Measurements from ENCODE around the gene CHGA.

CHGA gene

DNA sequence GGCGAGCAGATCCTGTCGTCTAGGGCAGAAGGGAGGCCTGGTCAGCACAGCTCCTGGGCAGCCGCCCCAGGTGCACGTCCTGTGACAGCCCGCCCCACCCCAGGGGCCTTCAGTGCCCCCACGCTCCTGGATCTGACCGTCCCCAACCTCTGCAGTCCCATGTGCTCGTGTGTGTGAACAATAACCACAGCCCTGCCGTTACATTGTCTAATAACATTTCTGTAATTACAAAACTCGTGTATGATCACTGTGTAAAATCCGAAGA is 39.8 kb downstream of the CHGA start:
- DNase-seq: no peak

DNA sequence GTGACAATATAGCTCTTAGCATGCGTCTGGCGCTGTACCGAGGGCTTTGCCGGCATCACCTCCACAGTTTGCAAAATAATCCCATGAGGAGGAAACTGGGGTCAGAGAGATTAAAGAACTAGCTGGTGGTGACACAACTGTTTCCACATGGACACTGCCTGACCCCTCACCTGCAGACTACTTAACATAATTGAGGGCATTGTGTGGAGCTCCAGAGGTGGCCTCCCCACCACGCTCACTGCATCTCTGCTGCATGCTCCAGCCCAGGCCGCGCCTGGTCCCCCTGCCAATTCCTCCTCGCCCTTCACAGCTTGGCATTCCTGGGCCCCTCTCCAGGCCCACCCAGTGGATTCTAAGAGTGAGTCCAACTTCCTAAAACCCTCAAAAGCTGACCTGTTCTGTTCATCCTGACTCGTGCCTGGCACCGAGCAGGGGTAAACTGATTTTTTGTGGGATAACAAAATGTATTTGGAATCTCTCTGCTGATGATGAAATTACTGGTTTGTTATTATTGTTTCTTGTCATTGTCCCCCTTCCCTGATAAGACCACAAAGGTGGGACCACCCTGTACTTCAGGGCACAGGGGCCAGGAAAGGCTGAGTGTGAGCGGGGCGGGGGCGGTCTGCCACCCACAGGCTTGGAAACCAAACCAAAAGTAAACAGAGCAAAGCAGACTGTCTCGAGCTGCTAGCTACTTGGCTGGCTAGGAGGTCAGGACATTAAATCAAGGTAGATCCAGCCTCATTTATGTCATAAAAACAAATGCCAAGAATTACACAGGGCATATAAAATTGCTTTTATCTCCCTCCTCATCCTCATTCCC is 40.6 kb downstream of the CHGA start:
- DNase-seq: peak; percentile 53

DNA sequence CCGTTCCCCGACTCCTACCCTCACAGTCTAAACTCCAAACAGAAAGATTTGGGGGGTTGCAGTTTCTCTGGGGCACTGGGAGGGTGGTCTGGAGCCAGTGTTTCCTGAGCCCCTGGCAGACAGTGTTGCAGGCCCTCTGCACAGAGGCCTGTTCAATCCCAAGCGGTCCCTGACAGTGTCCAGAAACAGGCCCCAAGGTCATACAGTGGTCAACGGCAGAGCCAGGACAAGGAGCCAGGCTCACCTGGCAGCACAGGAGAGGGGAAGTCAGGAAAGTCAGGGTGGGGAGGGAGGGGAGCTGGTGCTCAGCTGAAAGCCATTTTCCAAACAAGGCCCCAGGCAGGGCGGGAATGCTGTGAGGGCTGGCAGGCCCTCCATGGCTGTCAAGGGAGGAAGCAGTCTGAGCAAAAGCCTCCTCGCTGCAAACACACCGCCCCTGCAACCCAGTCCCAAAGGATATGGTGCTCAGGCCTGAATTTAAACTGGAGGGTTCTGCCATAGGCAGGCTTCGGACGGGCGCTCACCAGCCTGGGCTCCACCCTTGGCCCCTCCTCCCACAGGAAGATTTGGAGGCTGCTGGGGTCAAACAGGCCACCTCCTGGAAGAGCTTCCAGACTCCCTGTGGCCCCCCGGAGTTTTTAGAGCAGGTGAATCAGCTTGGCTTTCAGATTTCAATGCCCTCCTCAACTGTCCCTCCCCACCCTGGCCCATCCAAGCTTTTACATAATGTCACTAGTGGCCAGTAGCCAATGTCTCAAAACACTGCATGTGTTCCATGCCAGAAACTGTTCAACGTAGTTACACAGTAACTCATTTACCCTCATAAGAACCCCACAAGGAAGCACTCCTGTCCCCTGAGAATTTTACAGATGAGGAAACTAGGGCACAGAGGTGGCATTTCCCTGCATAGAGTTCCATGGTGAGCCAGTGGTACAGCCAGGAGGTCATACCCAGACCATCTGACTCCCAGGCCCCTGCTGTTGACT is 41.5 kb downstream of the CHGA start:
- DNase-seq: no peak

DNA sequence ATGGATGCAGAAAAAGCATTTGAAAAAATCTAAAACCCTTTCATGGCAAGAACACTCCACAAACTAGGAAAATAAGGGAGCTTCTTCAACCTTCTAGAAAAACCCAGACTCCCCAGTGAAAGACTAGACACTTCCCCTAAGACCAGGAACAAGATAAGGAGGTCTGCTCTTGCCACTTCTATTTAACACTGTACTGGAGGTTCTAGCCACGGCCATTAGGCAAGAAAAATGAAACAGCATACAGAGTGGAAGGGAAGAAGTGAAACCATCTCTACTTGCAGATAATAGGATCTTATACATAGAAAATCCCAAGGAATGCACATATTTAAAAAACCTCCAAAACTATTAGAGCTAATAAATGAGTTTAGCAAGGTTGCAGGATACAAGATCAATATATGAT is 42.3 kb downstream of the CHGA start:
- no peak for DNase-seq

DNA sequence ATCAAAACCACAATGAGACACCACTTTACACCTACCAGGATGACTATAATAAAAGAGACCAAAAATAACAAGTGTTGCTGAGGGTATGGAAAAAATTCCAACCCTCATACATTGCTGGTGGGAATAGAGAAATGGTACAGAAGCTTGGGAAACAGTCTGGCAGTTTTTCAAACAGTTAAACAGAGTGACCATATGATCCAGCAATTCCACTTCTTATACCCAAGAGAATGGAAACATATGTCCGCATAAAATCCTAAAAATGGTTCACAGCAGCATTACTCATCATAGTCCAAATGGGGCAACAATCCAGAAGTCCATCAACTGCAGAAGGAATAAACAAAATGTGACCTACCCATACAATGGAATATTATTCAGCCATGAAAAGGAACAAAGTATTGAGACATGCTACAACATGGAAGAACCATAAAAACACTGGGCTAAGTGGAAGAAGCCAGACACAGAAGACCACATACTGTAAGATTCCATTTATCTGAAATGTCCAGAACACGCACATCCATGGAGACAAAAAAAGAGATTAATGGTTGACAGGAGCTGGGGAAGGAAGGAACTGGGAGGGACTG is 44.5 kb downstream of the CHGA start:
- no peak for DNase-seq

DNA sequence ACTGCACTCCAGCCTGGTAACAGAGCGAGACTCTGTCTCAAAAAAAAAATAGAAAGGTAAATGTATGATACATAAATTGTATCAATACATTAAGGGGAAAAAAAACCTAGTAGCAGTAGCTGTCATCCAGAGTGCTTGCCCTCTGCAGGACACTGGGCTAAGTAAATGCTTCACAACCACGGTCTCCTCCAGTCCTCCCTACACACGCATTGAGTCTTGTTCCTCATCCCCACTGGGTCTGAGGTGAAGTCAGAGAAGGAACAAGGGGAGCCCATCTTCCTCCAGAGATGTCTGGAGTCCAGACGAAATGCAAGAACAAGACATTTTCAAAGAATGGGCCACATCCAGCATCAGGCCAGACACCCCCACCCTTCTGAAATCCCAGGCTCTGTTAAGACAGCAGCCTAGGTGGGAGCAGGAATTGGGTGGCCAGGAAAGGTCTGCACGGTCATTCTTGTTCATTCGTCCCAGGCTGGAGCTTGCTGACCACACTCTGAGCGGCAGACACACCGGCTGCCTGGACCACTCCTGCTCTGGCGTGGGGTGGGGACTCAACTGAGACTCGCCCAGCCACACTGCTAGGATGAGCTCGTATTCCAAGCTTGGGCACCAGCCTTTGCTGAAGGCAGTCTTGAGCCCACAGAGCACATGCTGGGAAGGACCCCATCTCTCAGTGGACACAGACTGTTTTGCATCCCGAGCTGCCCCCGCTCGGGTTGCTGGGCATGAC is 45.5 kb downstream of the CHGA start:
- no peak for DNase-seq

DNA sequence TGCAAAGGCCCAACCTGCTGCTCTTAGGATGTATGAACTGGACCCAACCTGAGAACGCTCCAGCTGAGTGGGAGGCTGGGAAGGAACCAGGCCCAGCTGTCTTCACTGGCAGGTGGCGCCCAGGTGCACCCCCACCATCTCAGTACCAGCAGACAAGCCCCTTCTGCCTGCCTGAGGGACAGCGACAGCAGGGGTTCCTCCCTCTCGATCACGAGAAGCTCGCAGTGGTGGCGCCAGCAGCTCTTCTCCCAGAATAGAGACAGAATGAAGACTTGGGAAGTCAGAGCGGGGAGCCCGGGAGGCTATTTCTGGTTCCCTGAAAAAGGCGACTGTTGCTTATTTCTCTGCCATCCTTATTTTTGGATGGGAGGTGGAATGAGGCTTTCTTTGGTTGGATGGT is 46.5 kb downstream of the CHGA start:
- no peak for DNase-seq

DNA sequence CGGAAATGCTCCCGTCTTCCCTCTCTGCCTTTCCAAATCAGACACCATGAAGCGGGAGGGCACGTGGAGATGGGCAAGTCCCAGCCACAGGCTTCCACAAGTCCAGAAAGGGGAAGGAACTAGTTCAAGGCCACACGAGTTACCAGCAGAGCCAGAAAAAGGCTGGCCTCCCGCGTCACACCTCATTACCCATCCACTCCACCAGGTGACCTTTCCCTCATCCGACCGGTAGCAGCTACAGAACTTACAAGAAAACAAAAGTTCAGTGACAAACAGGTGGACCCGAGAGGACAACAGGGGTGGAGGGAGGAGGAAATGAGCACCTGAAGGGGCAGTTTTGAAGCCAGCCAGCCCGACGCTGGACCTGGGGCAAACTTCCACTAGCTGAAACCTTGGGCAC is 46.9 kb downstream of the CHGA start:
- DNase-seq: no peak

DNA sequence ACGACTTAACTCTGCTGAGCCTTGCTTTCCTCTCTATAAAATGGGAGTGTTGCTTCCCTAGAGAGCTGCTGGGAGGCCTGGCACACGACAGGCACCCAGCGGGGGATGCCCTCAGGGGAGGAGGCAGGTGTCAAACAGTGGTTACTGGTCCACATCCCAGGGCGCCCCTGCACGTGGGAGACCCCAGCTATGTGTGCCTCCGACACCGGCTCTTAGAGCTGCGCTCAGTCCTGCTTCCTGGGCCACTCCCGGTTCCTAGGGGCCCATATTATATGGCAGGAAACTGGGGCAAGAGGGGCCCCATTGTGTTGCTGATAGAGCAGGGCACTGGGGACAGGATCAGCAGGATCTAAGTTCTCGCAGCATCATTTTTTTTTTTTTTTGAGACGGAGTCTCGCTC is 47.3 kb downstream of the CHGA start:
- DNase-seq: no peak

DNA sequence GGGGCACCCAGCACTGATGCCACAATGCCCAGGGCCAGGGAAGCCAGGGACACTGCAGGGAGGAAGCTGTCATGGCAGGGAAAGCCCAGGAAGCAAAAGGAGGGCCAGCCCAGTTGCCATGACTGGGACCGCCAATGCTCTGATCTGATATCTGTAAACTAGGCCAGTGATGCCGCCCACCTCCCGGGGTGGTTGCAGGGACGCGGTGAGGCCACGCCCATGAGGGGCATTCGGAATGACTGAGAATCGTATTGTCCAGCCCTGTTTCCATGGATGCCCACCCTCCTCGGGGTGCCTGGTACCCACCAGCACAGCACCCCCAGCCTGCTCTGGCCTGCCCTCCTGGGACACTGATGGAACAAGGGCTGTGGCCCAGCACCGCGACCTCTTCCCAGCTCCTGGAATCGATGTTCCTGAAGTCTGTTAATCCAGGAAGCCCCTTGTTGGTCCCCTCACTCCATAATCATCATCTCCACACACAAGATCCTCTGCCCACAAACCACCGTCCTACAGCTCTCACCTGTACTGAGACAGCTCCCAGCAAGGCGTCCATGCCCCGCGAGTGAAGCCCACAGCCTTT is 48.7 kb downstream of the CHGA start:
- no peak for DNase-seq

DNA sequence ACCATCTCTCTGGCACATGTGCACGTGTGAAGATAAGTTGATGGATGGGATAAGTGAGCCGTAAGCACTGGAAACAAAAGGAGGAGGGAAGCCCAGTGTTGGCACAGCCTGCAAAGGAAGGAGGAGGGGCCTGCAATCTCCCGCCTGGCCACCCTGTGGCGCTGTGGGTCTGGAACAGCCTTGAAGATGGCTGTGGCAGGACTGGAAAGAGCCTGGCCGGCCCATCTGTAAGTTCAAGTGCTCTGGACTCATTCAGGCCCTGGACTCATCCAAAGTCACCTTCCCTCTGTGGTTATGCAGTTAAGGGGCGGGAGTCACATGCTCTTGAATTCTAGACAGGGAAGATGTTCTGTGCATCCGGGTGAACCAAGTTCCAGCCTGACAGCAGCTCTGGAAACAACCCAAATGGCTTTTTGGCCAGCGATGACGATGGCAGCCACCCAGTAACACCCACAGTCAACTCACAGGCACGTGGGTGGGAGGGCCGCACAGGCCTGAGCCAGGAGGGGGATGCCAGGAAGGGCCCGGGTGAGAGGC is 50.4 kb downstream of the CHGA start:
- DNase-seq: peak; percentile 57

DNA sequence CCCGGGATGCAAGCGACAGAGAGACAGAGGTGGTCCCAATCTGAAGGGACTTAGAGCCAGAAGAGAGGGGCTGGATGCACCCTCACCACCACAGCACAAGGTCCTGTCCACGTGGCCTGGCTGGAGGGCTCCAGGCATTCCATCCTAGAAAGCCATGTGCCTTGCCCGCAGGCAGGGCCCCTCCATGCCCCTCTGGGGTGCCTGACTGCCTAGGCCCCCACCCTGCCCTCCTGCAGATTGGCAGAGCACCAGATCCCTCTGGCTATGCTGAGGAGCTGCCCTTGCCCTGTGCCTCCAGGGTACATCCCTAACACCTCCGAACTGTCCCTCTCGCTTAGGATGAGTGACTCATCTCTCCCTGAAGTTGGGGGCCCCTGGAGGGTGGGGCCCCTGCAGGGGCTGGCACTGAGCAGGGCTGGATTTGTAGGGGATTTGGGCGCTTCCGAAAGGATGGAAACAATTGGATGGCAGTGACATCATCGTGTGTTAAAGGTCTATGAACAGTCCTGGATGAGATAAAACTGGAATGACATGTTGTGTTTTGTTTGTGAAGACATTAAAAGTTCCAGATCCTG is 50.9 kb downstream of the CHGA start:
- no peak for DNase-seq

DNA sequence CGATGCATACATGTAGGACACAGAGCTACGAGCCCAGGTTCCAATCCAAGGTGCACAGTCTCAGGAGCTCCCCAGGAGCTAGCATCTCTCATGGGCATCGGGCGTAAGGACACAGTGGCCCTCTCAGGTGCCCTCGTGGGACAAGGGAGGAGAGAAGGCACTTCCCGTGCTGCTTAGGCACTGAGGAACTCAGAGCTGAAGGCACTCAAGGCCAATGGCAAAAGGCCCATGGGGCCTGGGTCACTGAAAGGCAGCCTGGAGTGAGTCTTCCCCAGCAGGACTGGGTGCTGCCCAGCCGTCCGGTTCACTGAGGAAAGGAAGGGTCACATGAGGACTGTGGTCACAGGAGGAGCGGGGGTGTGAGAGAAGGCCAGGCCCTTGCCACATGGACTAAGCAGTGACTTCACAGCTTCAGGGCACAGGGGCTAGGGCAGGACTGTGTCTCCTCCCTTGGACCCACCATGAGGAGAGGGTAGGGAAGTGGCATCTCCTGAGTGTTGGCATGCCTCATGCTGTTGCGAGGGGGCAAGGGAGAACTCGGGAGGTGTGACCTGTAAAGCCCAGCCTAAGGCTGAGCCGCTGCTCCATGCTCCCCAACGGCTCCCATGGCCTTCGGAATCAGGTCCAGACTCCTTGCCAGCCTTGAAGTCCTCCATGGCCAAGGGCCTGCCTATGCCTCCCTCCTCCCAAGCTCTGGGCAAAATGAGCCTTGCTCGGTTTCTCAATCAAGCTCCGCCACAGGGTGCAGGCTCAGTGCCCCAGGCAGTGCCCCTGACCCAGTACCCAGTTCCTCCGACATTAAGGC is 51.8 kb downstream of the CHGA start:
- DNase-seq: no peak

DNA sequence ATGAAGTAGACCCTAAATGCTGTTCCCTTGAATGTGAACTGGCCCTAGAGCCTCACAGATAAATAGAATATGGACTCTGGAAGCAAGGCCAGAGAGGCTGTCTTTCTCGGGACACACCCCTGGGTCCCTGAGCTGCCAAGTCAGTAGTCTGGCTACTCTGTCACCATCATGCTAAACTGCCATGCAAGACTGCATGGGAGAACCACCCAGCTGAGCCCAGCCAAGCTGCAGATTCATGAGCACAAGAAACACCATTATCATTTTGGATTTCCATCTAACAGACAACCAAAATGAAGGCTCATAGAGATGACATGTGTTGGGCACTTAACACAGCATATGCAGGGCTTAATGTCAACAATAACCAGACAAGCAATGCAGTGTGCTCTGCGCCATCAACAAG is 53.3 kb downstream of the CHGA start:
- DNase-seq: no peak

DNA sequence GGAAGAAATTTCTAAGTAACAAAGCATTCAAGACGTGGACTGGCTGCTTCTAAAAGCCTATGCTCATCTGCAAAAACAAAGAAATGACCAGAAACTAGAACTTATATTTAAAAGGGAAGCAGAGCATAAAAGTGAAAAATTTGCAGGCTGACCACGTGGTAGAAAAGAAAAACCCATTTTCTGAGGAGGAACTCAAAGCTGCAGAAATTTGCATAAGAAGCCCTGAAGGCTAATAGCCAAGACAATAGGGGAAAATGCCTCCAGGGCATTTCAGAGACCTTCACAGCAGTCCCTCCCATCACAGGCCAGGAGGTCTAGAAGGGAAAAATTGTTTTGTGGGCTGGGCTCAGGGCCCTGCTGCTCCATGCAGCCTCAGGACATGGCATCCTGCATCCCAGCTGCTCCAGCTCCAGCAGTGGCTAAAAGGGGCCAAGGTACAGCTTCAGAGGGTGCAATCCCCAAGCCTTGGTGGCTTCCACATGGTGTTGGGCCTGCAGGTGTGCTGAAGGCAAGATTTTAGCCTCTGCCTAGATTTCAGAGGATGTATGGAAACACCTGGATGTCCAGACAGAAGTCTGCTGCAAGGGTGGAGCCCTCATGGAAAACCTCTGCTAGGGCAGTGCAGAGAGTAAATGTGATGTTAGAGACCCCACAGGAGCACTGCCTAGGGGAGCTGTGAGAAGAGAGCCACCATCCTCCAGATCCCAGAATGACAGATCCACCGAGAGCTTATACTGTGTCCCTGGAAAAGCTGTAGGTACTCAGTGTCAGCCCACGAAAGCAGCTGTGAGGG is 55.5 kb downstream of the CHGA start:
- DNase-seq: no peak

DNA sequence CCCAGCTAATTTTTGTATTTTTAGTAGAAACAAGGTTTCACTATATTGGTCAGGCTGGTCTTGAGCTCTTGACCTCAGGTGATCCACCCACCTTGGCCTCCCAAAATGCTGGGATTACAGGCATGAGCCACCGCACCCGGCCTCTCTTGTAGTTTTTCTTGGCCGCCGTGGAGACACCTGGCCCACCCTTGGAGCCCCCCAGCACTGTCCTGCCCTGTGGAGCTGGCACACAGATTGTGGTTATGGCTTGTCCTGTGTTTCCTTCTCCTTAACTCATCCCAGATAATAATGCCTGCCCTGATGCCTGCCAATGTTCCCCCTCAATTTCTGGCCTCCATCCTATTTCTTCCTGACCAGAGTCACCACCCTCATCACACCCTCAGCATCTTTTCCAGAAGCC is 57.9 kb downstream of the CHGA start:
- no peak for DNase-seq

DNA sequence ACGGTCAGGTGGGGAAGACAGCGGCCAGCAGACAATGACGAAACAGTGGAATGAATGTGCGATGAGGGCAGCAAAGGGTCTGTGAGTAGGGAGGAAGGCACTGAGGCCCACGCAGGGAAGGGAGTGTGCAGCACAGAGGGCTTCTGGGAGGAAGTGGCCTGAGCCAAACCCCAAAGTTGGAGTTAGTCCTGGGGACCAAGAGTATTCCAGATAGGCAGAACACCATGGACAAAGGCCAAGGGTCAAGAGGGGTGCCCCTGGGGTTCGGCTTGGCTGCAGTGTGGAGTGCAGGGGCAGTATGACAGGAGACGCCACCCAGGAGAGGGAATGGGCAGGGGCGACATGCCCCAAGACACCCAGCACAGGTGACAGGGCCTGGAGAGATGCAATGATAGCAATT is 58.8 kb downstream of the CHGA start:
- no peak for DNase-seq

DNA sequence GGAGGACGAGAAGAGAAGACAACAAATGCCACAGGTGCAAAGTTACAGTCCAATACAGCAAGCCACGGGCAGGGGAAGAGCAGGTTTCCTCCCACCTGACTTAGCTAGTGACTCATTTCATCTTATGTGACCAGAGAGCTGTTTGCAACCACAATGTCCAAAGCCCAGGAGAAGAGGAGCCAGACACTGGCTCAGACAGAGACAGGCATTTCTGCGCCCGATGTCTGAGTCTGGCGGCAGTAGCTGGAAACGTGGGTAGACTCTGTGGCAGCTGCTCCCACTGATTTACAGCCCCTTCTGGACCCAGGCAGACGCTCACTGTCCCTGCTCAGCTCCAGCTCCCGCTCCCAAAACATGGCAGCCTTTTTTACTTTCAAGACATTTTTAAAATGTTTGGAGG is 60.0 kb downstream of the CHGA start:
- no peak for DNase-seq

DNA sequence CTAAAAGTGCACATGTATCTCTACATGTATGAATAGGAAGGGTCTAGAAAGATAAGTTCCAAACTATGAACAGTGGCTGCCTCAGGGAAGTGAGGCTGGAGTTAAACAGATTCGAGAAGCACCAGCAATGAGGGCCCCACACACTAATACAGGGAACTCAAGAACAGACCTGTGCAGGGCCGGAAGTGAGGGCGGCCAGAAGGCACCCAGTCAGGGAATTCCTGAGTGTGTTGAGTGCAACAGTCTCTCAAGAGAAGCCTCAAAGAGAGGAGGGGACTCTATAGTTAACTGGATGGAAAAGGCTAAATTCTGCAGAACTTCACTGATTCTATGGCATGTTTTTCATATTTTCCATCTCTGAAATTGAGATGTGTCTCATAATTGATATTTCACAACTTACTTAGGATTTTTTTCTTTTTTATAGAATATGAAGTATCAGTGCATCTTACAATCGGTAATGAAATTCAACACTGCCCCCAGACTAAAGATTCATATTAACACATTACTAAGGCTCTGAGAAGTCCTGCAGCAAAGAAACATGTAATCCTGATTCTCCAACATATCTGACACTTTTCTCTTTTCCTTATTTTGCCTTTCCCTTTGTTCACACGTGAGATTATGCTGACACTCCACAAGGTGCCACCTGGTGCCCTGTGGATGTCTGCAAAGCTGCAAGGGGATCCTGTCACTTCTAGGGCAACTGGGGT is 61.3 kb downstream of the CHGA start:
- no peak for DNase-seq
